CD4-positive, alpha-beta memory T cell (primary cell): Measurements from ENCODE around the gene KRT3. TPM values are rescaled to one million over a fixed set of nuclear protein-coding genes. Genes with fewer than 3 reads are reported as not detected.

Experiments used
- polyA plus RNA-seq, 2 donors: library from polyadenylated mRNA; unstranded; fragments of 300-500 nt; fragmentation: Illumina TruSeq; gene quantifications; one replicate each; pipeline ENCODE4 v1.2.3, GENCODE V29; 2021
- total RNA-seq, 2 experiments: library from RNA; stranded (reverse); gene quantifications; one replicate each; pipeline ENCODE4 v1.2.3, GENCODE V29; 2021

The KRT3 gene
- total and polyA plus RNA-seq, 4 experiments from 2014 or later, result not detected

Other genes starting within 250 kb of the KRT3 start
- not detected for gene KRT71, start 243.0 kb downstream of the KRT3 start, total RNA-seq
- not detected for gene KRT71, start 243.0 kb downstream of the KRT3 start, polyA plus RNA-seq
- gene KRT74, start 222.3 kb downstream of the KRT3 start, total RNA-seq, result not detected
- gene KRT74, start 222.3 kb downstream of the KRT3 start, polyA plus RNA-seq, result not detected
- 1 to 10 TPM; 7.7 to 8.4 TPM for gene KRT72, start 194.7 kb downstream of the KRT3 start, total RNA-seq
- gene KRT72, start 194.7 kb downstream of the KRT3 start, polyA plus RNA-seq, result not detected
- 1 to 10 TPM; 5.7 to 6.0 TPM for gene KRT73, start 177.6 kb downstream of the KRT3 start, total RNA-seq
- gene KRT73, start 177.6 kb downstream of the KRT3 start, polyA plus RNA-seq, result 1 to 10 TPM; 1.2 to 1.3 TPM
- gene KRT2, start 143.9 kb downstream of the KRT3 start, total RNA-seq, result under 1 TPM; 0.23 to 0.39 TPM
- gene KRT2, start 143.9 kb downstream of the KRT3 start, polyA plus RNA-seq, result under 1 TPM; 0.08 to 0.20 TPM
- under 1 TPM in 1 of 2 experiments, not detected in 1; 0.67 TPM for gene KRT1, start 115.7 kb downstream of the KRT3 start, total RNA-seq
- 10 to 100 TPM; 21.0 to 25.5 TPM for gene KRT1, start 115.7 kb downstream of the KRT3 start, polyA plus RNA-seq
- not detected for gene KRT77, start 92.6 kb downstream of the KRT3 start, total RNA-seq
- not detected for gene KRT77, start 92.6 kb downstream of the KRT3 start, polyA plus RNA-seq
- gene KRT76, start 18.8 kb downstream of the KRT3 start, total RNA-seq, result not detected
- not detected for gene KRT76, start 18.8 kb downstream of the KRT3 start, polyA plus RNA-seq
- not detected for gene KRT4, start 18.0 kb upstream of the KRT3 start, total RNA-seq
- gene KRT4, start 18.0 kb upstream of the KRT3 start, polyA plus RNA-seq, result not detected
- gene KRT79, start 38.2 kb upstream of the KRT3 start, total RNA-seq, result not detected
- not detected for gene KRT79, start 38.2 kb upstream of the KRT3 start, polyA plus RNA-seq
- gene KRT78, start 52.9 kb upstream of the KRT3 start, total RNA-seq, result not detected
- gene KRT78, start 52.9 kb upstream of the KRT3 start, polyA plus RNA-seq, result not detected
- gene KRT8, start 109.0 kb upstream of the KRT3 start, total RNA-seq, result under 1 TPM; 0.29 to 0.91 TPM
- 1 to 10 TPM in 1 of 2 donors, under 1 TPM in 1; 0.36 to 1.1 TPM for gene KRT8, start 109.0 kb upstream of the KRT3 start, polyA plus RNA-seq
- gene KRT18, start 153.0 kb upstream of the KRT3 start, total RNA-seq, result 1 to 10 TPM; 7.4 TPM
- 1 to 10 TPM; 4.2 to 6.2 TPM for gene KRT18, start 153.0 kb upstream of the KRT3 start, polyA plus RNA-seq
- 100 to 1,000 TPM; 730 to 777 TPM for gene EIF4B, start 210.3 kb upstream of the KRT3 start, total RNA-seq
- 100 to 1,000 TPM in 1 of 2 donors, 10 to 100 TPM in 1; 74.2 to 117 TPM for gene EIF4B, start 210.3 kb upstream of the KRT3 start, polyA plus RNA-seq